Embryonic facial prominence (tissue), 1 donor: ENCODE results near the gene MAP3K4.

ENCODE experiments used
- DNase-seq: peaks from one replicate; pipeline ENCODE4 v3.0.0-alpha.2; 2016; ENCODE audit errors: extremely low spot score

MAP3K4 gene

DNA sequence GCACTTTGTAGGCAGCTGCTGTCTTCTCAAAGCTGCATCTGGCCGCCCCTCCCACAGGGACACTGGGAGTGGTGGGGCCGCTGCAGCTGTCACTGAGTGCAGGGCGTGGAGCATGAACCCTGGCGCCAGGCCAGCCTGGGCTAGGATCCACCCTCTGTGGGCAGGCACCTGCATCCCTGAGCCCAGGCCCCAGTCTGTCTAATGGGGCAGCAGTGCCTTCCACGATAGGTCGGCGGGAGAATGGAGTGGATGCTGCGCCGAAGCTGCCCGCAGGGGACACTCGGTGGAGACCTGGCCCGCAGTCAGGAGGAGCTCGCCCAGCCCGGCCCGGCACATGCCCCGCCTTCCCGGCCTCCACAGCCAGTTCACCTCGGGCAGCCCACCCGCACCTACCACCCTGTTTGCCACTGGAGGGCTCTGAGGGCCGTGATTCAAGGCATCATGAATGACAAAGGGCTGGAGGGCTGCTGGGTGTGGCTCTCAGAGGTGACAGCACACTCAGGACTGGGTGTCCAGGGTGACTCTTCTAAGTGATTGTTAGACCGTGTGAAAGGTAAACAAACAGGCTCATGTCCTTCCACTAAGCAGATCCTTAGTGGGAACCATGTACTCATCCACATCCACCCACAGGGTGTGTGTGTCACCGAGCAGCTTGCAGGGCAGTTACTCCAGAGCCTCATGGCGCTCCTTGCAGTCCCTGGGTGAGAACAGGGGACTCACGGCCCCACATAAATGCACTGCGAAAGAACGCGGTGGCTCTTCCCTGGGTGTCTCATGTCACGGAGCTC, 148.4 kb downstream of the MAP3K4 start:
- DNase-seq = no peak

DNA sequence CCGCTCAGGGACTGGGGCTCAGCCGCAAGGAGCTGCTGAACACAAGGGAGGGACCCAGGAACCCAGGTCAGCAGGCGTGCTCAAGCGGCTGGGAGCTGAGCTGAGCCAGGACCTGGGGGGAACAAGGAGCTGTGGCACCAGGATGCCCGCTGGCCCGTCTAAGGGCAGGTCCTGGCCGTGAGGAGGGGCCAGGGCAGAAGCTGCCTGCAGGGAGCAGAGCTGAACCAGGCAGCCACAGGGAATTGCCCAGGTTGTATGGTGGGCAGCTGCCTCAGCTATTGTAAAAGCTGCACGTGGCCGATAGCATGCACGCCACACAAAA, 148.9 kb downstream of the MAP3K4 start:
- DNase-seq = no peak

DNA sequence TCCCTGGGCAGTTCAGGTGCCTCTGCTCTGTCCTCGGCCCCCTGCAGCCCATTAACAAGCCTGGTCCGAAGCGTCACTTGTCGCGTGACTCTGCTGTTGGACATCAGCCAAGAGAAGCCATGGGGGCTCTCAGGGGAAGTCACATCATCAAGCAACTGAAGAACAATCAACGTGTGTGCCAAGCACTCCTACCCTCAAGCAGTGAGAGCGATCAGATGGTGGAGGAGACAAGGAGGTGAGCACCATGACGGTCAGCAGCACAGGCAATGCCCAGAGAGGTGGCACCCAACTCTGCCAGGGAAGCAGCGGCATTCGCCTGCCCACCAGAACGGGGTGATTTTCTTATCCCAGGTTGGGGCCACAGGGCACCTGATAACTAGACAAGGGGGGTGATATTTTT, 149.6 kb downstream of the MAP3K4 start:
- no peak for DNase-seq

DNA sequence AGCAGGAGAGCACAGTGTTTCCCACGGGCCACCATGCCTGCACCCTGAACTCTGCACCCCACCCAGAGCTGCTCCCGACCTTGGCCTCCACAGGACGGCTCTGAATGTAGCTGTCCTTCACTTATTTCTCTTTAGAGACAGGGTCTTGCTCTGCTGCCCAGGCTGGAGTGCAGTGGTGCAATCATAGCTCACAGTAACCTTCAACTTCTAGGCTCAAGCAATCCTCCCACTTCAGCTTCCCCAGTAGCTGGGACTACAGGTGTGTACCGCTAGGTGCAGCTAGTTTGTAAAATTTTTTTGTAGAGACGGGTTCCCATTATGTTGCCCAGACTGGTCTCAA, 151.4 kb downstream of the MAP3K4 start:
- no peak for DNase-seq

DNA sequence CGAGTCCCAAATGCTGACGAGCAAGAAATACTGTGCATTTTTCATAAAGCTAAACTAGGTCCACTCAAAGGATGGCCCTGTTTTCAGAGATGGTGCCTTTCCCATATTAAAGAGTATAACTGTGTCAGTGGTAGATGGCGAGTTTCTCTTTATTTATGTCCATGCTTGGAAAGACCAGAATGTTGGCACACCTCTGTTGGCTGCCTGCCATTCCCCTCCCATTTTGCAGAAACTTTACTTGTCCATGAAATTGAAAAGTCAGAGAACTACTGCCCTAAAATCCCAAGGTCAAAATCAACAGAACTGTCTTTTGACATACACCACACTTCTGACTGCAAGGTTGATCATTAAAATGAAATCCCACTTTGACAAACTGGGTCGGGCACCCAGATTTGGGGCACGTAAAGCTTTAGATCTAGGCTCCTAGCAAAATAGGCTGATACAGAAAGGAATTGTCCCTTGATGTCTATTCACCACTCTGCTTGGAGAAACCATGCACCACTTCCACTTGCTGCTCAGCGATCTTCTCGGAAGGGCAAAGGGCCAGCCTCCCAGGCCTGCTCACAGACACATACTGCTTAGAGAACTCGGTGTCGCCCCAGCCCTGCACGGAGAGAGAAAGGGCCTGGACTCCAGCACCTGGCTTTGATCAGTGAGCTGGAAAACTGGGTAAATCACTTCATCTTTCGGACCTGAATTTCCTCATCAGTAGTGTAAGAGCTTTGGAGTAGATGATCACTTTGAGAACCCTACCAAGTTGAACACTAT, 152.3 kb downstream of the MAP3K4 start:
- no peak for DNase-seq

DNA sequence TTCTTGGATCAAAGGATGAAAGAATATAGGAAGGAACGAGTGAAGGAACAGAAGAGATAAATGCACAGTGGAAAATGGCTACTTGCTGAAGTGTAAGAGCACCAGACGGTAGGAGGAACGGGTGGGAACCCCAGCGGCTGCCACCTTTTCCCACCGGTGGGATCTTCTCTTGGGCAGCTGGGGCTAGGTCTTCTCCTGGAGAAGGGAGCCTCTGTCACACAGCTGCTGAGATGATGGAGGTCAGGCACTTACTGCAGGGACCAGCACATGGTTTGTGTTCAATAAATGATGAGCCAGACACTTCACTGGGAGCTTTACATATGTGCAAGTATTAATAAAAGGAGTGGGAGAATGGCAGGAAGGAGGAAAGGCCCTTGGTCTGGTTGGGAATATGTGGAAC, 158.6 kb downstream of the MAP3K4 start:
- DNase-seq = no peak

DNA sequence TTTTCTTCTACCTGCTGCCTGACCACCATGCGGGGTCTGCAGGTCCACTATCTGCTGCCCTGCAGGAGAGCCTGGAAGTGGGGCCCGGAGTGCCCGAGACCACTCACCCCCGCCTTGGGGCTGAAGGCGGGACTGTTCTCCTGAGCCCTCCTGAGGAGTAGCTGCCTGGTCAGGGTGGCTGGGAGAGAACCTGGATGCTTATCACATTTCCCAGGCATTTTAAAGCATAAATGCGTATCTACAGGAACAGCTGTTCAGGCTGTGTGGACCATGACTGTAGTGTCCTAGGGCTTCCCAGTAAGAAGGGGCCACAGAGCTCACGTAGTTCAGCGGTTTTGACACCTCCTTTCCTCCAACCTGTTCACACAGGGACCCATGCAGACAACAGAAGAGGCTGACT, 159.0 kb downstream of the MAP3K4 start:
- no peak for DNase-seq

DNA sequence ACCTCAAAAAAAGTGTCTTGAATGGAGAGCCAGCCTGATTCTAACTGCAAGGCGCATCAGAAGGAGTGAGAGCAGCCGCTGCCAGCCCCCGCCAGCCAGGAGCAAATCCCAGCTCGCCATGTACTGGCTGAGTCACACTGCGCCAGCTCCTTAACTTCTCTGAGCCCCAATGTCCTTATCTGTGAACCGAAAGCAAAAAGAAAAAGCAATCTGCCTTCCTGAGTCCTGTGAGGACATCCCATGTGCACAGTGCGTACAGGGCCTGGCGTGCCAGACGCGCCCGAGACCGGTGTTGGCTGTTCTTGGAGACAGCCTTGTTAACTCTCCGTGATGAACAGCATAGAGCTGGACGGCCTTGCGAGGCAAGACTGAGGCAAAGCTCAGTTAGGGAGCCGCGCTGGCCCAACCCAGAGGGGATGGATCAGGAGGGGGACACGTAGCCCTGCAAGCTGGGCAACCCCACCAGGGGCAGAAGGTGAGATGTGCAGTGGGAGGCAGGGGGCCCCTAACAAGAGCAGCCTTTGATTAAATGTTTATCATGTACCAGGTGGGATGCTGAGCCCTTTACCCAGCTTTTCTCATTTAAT, 159.6 kb downstream of the MAP3K4 start:
- DNase-seq = no peak

DNA sequence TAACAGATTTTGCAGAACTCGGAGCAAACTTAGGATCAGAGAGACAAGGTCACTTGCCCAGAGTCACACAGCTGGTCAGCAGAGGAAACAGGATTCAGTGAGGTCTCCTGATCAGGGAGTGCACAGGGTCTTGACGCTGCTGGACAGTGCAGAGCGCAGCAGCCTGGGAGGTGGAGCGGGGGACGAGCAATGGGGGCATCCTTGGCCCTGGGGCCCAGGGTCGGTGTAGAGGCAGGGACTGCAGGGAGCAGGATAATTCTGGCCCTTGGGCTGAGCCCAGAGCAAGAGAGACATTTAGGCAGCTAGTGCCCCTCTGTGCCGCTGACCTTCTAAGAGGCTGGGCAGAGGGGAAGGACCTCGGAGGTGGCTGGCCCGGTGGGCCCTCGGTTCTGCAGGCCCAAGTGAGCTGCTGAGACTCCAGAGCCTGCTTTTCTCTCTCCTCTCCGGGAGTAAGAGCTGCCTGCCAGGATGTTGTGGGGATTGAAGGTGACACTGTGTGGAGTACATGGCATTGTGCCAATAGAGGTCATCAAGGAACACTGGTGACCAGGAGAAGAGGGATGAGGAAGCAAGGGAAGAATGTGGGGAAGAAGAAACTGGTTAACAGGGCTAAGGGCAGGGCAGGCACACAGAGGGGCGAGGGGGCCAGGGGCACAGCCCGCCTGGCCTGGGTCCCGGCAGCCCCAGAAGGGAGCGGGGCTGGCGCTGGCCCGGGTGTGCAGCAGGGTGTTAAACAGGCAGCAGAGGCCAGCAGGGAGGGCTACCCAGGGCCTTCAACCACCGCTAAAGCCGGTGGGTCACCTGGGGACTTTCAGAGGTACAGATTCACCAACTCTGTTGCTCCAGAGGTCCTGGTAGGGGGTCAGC, 160.3 kb downstream of the MAP3K4 start:
- DNase-seq = no peak

DNA sequence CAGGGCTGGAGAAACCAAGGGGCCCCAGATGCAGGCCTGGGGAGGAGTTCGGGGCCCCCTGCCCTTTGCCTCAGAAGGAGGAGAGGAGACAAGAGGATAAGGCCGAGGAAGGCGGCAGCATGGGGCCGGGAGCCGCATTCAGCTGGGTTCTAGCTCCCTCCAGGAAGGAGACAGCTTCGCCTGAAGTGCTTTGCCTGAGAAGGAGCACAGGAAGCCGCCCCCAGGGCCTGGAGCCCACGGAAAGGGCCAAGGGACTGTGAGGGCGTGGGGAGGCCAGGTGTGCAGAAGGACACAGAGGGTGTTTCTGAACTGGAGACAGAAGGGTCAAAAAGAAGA, 160.9 kb downstream of the MAP3K4 start:
- no peak for DNase-seq

DNA sequence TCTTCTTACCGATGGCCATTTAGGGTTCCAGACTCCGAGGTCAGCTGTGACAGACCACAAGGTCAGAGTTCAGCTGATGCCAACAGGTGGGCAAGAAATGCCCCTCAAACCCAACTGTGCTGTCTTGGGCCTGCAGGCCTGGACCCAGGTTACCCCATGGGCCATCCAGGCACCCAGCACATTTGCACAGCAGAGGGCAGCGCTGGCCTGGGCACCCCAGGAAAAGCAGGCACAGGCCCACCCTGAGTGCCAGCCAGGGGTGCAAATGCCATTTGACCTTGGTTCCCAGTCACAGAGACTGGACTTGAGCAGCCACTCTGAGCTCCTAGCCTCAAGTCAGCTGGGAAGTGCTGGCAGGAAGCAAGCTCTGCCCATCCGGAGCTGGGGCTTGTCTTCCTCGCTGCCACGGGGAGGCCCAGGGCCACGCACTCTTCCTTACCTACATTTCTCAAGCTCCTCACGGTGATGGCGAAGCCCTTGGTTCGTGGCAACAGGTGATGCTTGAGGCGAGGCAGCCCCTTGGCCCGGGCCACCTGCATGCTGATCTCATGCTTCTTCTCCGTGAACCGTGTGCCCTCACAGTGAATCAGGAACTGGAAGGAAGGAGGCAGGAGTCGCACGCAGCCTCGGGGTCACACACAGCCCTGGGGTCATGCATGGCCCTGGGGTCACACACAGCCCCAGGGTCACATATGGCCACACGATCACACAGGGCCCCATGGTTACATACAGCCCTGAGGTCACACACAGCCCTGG, 161.5 kb downstream of the MAP3K4 start:
- DNase-seq = no peak

DNA sequence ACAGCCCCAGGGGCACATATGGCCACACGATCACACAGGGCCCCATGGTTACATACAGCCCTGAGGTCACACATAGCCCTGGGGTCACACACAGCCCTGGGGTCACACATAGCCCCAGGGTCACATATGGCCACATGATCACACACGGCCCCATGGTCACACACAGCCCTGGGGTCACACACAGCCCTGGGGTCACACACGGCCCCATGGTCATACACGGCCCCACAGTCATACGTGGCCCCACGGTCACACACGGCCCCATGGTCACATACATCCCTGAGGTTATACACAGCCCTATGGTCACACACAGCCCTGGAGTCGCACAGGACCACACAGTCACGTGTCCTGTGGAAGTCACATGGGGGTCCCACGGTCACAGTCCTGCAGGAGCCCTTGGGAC, 162.2 kb downstream of the MAP3K4 start:
- DNase-seq = no peak

DNA sequence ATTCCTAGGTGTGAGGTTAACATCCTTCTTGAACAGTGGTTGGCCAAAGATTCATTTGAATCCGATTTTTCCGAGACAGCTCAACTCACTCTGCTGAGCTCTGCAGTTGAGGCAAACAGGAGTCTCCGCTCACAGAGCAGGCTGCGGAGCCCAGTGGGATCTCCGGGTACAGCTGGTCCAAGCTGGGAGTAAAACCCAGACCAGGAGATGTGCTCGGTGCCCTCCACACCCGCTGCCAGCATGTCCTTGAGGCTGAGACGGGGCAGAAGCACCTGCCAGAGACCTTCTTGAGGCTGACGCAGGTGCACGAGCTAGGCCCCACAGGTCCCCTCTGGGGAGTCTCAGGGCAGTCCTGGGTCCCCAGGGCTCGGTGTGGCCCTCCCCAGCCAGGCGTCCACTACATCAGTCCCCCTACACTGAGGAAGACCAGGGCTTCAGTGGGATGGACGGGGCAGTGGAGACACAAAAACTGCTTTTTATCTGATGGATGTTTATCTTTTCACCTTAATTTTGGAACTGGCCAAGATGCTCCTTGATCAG, 163.3 kb downstream of the MAP3K4 start:
- no peak for DNase-seq

DNA sequence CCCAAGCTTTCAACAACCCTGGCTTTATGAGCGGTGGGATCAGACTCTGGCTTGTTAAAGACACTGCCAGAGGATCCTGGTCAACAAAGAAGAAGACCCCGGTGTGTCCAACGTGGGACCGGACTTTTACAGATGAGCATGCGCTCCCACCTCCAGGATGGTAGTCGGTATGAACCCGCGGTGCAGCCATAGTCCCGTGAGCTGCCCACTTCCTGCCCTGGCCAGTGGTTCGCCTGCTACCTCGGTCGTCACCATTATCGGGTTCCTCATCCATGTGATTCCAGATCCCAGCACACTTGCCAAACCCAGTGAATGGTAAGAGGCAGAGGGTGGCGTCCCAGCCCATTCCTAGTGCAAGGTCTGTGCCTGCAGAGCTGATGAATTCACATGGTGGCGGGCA, 169.6 kb downstream of the MAP3K4 start:
- DNase-seq = no peak

DNA sequence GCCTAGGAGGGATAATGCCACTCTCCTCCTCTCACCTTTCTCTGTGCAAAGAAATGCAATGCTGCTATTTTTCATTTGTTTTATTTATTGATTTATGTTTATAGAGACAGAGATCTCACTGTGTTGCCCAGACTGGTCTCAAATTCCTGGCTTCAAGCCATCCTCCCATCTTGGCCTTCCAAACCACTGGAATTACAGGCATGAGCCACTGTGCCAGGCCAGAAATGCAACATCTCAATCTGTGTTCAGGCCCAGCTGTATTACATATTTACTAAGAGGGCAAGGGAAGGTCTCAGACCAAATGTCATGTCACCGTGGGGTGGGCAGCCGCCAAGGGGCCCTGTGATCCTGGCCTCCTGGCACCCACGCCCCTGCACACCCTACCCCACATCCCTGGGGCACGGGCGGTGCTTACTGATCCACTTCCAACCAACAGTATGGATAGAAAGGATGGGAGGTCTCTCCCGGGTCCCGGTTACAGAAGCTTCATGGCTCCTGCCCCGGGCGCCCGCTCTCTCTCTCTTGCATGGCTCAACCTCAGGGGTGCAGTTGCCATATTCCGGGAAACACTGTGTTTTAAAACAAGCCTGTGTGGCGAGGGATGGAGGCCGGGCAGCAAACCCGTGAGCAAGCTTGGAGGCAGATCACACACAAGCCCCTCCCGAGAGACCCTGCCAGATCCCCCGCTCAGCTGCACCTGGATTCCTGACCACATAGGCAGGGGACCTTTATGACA, 170.5 kb downstream of the MAP3K4 start:
- no peak for DNase-seq

DNA sequence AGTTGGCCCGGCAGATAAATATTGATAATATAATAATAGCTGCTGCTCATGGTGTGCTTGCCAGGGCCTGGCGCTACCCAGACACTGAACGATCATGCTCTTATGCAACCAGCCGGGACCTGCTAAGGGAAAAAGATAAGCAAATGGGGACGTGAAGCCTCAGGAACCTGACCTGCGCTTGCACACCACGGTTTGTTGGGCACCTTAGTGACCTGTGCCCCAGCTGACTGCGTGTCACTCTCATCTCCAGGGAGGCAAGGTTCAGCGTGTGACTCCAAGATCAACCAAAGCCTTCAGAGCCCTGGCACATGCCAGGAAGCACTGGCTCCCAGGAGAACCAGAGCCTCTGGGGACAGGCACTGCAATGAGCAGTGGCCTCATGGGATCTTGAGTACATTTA, 171.2 kb downstream of the MAP3K4 start:
- no peak for DNase-seq

DNA sequence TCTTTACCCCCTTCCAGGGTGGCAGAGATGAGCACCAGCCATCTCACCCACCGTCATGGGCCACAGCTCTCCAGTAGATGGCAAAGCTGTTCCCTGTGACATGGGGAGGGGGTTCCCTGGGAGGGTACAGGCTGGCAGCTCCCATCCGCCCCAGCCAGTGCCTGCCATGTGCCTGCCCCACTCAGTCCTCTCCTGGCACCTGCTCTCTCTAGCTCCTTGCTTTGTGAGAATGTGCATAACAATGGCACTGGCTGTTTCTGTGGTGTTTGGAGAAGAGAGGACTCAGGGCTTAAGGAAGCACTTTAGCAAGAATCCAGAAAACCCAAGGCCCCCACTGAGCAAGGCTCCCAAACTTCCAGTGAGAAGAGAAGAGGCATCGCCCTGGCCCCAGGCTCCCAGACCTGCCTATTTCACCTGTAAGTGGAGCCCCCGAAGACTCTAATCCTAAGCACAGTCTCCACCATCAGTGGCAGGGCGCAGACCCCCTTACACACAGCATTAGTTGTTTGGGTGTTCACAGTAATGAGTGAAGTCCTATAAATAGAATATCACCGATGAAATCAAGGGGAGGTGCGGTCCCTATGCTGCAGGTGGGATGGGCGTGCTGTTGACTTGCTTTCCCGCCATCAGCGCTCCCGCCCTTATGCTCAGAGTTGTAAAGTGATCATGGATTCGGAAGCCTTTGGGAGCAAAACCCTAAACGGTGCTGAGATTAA, 172.1 kb downstream of the MAP3K4 start:
- no peak for DNase-seq

DNA sequence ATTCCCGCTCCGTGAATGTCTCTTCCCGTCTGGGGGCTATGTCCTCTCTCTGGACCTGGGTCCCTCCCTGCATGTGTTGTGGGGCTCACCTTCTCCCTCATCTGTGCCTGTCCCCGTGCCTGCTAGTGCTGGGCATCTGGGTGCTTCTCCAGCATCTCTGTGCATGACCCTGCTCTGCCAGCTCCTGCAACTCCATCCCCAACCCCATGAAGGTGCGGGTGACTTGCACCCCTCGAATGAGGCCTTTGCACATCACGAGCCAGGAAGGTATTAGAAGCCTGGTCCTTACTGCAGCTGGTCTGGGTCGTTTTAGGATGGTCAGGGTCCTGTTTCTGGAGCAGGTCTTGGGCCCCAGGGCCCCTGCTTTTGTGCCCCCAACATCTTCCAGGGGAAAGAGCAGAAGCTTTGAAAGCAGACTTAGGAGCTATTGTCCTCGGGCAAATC, 172.6 kb downstream of the MAP3K4 start:
- no peak for DNase-seq

DNA sequence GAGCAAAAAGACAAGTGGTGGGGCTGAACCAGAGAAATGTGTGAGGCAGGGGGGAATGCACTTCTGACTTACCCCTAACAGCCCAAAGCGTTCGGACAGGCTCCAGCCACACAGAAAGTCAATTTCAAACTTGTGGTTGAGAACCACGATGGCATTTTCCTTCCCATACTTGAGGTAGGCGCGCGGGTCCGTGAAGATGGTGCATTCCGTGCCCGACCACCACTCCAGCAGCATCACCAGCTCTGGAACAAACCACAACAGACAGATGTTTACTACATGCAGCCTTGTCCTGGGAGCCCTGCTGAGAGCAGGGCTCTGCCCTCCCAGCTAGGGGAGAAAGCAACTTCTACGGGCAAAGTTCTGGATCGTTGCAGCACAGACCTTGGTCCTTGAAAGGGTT, 174.6 kb downstream of the MAP3K4 start:
- DNase-seq = no peak

DNA sequence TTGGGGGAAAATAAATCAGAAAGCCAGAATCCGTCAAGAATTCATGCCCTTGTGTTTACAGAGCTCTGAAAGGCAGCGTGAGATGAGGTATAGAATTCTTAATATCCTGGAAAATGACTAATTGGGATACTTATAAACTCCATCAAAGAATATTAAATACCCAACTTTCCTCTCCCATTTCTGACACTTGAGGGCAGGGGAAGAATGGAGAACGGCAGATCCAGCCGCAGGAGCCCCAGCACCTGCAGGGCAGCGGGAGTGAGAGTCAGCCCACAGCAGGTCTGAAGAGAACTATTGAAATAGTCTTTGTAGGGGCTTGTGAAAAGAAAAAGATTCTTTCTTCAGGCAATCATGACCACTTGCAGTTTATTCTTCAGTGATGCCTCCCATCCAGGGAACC, 175.1 kb downstream of the MAP3K4 start:
- no peak for DNase-seq
